ENCODE results near the gene C1orf115.
"Not testable (repeated sequence)": the region's sequence is repeated elsewhere in the genome, so short reads cannot be mapped to it uniquely, and the experiment has no call there.

Gene C1orf115

GRCh38 chr1:220727519-220727918 lies 37.4 kb downstream of the C1orf115 start:
- Histone ChIP-seq H3K9ac (ENCODE audit: low read depth, low read length) (no peak overlapping the region), H3K36me3 (ENCODE audit: insufficient read depth, low read length) (no peaks in the 10 kb centered on the region), H3K9me3 (ENCODE audit: insufficient read depth, low read depth, low read length) (no peaks in the 10 kb centered on the region), H3K27me3 (ENCODE audit: insufficient read depth, low read length) (no peaks in the 10 kb centered on the region; the same call in 1 of the 2 replicates), H3K4me3 (ENCODE audit: low read length) (no peak overlapping the region), H3K27ac (ENCODE audit: low read depth, low read length) (no peak overlapping the region), H3K4me1 (ENCODE audit: insufficient read depth, low read length) (no peaks in the 10 kb centered on the region)
- 92% methylated on average over 1 of the region's 1 CpG for whole genome bisulfite sequencing

GRCh38 chr1:220730486-220730885 lies 40.3 kb downstream of the C1orf115 start:
- H3K4me1 ChIP-seq (ENCODE audit: insufficient read depth, low read length), result no peaks in the 10 kb centered on the region
- no peaks in the 10 kb centered on the region; the same call in 1 of the 2 replicates for H3K27me3 ChIP-seq (ENCODE audit: insufficient read depth, low read length)
- no peak overlapping the region for H3K4me3 ChIP-seq (ENCODE audit: low read length)
- H3K36me3 ChIP-seq (ENCODE audit: insufficient read depth, low read length), result no peaks in the 10 kb centered on the region
- 97% methylated on average over 2 of the region's 2 CpGs for WGBS
- H3K9ac ChIP-seq (ENCODE audit: low read depth, low read length), result no peak overlapping the region
- no peaks in the 10 kb centered on the region for H3K9me3 ChIP-seq (ENCODE audit: insufficient read depth, low read depth, low read length)
- H3K27ac ChIP-seq (ENCODE audit: low read depth, low read length), result no peak overlapping the region

GRCh38 chr1:220732137-220732536 lies 42.0 kb downstream of the C1orf115 start:
- no peaks in the 10 kb centered on the region for H3K4me1 ChIP-seq (ENCODE audit: insufficient read depth, low read length)
- WGBS, result 83% methylated on average over 3 of the region's 3 CpGs
- no peaks in the 10 kb centered on the region for H3K36me3 ChIP-seq (ENCODE audit: insufficient read depth, low read length)
- H3K9me3 ChIP-seq (ENCODE audit: insufficient read depth, low read depth, low read length), result no peaks in the 10 kb centered on the region
- no peak overlapping the region for H3K27ac ChIP-seq (ENCODE audit: low read depth, low read length)
- no peaks in the 10 kb centered on the region; the same call in 1 of the 2 replicates for H3K27me3 ChIP-seq (ENCODE audit: insufficient read depth, low read length)
- H3K9ac ChIP-seq (ENCODE audit: low read depth, low read length), result no peak overlapping the region
- no peak overlapping the region for H3K4me3 ChIP-seq (ENCODE audit: low read length)

- no peaks in the 10 kb centered on the region for H3K4me1 ChIP-seq (ENCODE audit: insufficient read depth, low read length)
- no peak overlapping the region for H3K9ac ChIP-seq (ENCODE audit: low read depth, low read length)
- 94% methylated on average over 7 of the region's 7 CpGs for whole genome bisulfite sequencing
- H3K27me3 ChIP-seq (ENCODE audit: insufficient read depth, low read length), result no peaks in the 10 kb centered on the region; the same call in 1 of the 2 replicates
- H3K27ac ChIP-seq (ENCODE audit: low read depth, low read length), result no peak overlapping the region
- H3K9me3 ChIP-seq (ENCODE audit: insufficient read depth, low read depth, low read length), result no peaks in the 10 kb centered on the region
- H3K36me3 ChIP-seq (ENCODE audit: insufficient read depth, low read length), result no peaks in the 10 kb centered on the region
- H3K4me3 ChIP-seq (ENCODE audit: low read length), result no peak overlapping the region
These were observed 42.5 kb downstream of the C1orf115 start for GRCh38 chr1:220732621-220733020.

GRCh38 chr1:220733086-220733601 lies 43.0 kb downstream of the C1orf115 start:
- Histone ChIP-seq H3K4me3 (ENCODE audit: low read length) (no peak overlapping the region), H3K27me3 (ENCODE audit: insufficient read depth, low read length) (no peaks in the 10 kb centered on the region; the same call in 1 of the 2 replicates), H3K9ac (ENCODE audit: low read depth, low read length) (no peak overlapping the region), H3K4me1 (ENCODE audit: insufficient read depth, low read length) (no peaks in the 10 kb centered on the region), H3K9me3 (ENCODE audit: insufficient read depth, low read depth, low read length) (no peaks in the 10 kb centered on the region), H3K27ac (ENCODE audit: low read depth, low read length) (no peak overlapping the region), H3K36me3 (ENCODE audit: insufficient read depth, low read length) (no peaks in the 10 kb centered on the region)
- WGBS, result 19% methylated on average over 15 of the region's 15 CpGs

GRCh38 chr1:220734571-220735326 lies 44.6 kb downstream of the C1orf115 start:
- WGBS, result 92% methylated on average over 10 of the region's 11 CpGs

GRCh38 chr1:220736283-220736682 lies 46.1 kb downstream of the C1orf115 start:
- H3K4me3 ChIP-seq (ENCODE audit: low read length); H3K36me3 ChIP-seq (ENCODE audit: insufficient read depth, low read length); H3K27me3 ChIP-seq (ENCODE audit: insufficient read depth, low read length); H3K9ac ChIP-seq (ENCODE audit: low read depth, low read length); H3K27ac ChIP-seq (ENCODE audit: low read depth, low read length); H3K4me1 ChIP-seq (ENCODE audit: insufficient read depth, low read length); H3K9me3 ChIP-seq (ENCODE audit: insufficient read depth, low read depth, low read length): not testable (repeated sequence)
- WGBS, result 92% methylated on average over 6 of the region's 7 CpGs

More at GRCh38 chr1:220734571-220735326, 44.6 kb downstream of the C1orf115 start:
- Histone ChIP-seq H3K9me3 (ENCODE audit: insufficient read depth, low read depth, low read length) (no peaks in the 10 kb centered on the region), H3K9ac (ENCODE audit: low read depth, low read length) (no peak overlapping the region), H3K4me1 (ENCODE audit: insufficient read depth, low read length) (no peaks in the 10 kb centered on the region), H3K36me3 (ENCODE audit: insufficient read depth, low read length) (no peaks in the 10 kb centered on the region), H3K27me3 (ENCODE audit: insufficient read depth, low read length) (no peaks in the 10 kb centered on the region; the same call in 1 of the 2 replicates), H3K27ac (ENCODE audit: low read depth, low read length) (no peak overlapping the region), H3K4me3 (ENCODE audit: low read length) (no peak overlapping the region)

GRCh38 chr1:220741349-220741748 lies 51.2 kb downstream of the C1orf115 start:
- Histone ChIP-seq H3K4me1 (ENCODE audit: insufficient read depth, low read length) (no peaks in the 10 kb centered on the region), H3K4me3 (ENCODE audit: low read length) (no peak overlapping the region), H3K27me3 (ENCODE audit: insufficient read depth, low read length) (peaks cover 18% of the 10 kb centered on the region), H3K9ac (ENCODE audit: low read depth, low read length) (no peak overlapping the region), H3K9me3 (ENCODE audit: insufficient read depth, low read depth, low read length) (no peaks in the 10 kb centered on the region), H3K36me3 (ENCODE audit: insufficient read depth, low read length) (no peaks in the 10 kb centered on the region), H3K27ac (ENCODE audit: low read depth, low read length) (no peak overlapping the region)
- WGBS, result 80% methylated on average over 2 of the region's 2 CpGs

GRCh38 chr1:220741825-220742224 lies 51.7 kb downstream of the C1orf115 start:
- H3K9ac ChIP-seq (ENCODE audit: low read depth, low read length), result no peak overlapping the region
- H3K36me3 ChIP-seq (ENCODE audit: insufficient read depth, low read length), result no peaks in the 10 kb centered on the region
- H3K27ac ChIP-seq (ENCODE audit: low read depth, low read length), result no peak overlapping the region
- WGBS, result 98% methylated on average over 1 of the region's 1 CpG
- H3K9me3 ChIP-seq (ENCODE audit: insufficient read depth, low read depth, low read length), result no peaks in the 10 kb centered on the region
- no peak overlapping the region for H3K4me3 ChIP-seq (ENCODE audit: low read length)
- H3K27me3 ChIP-seq (ENCODE audit: insufficient read depth, low read length), result peaks cover 23% of the 10 kb centered on the region
- H3K4me1 ChIP-seq (ENCODE audit: insufficient read depth, low read length), result peaks cover 1% of the 10 kb centered on the region

- Histone ChIP-seq H3K27me3 (ENCODE audit: insufficient read depth, low read length) (peaks cover 30% of the 10 kb centered on the region), H3K9ac (ENCODE audit: low read depth, low read length) (no peak overlapping the region), H3K4me1 (ENCODE audit: insufficient read depth, low read length) (peaks cover 8% of the 10 kb centered on the region), H3K4me3 (ENCODE audit: low read length) (no peak overlapping the region), H3K27ac (ENCODE audit: low read depth, low read length) (no peak overlapping the region), H3K9me3 (ENCODE audit: insufficient read depth, low read depth, low read length) (no peaks in the 10 kb centered on the region), H3K36me3 (ENCODE audit: insufficient read depth, low read length) (no peaks in the 10 kb centered on the region)
- 91% methylated on average over 3 of the region's 3 CpGs for WGBS
These were observed 52.4 kb downstream of the C1orf115 start for GRCh38 chr1:220742520-220742919.

- Histone ChIP-seq H3K36me3 (ENCODE audit: insufficient read depth, low read length) (no peaks in the 10 kb centered on the region), H3K9me3 (ENCODE audit: insufficient read depth, low read depth, low read length) (no peaks in the 10 kb centered on the region), H3K4me1 (ENCODE audit: insufficient read depth, low read length) (peaks cover 23% of the 10 kb centered on the region), H3K4me3 (ENCODE audit: low read length) (no peak overlapping the region), H3K27me3 (ENCODE audit: insufficient read depth, low read length) (peaks cover 64% of the 10 kb centered on the region), H3K9ac (ENCODE audit: low read depth, low read length) (no peak overlapping the region), H3K27ac (ENCODE audit: low read depth, low read length) (no peak overlapping the region)
- WGBS, result 69% methylated on average over 3 of the region's 3 CpGs
These were observed 56.7 kb downstream of the C1orf115 start for GRCh38 chr1:220746851-220747250.
